ENCODE results near the gene ATP6V0B. TPM values are rescaled to one million over a fixed set of nuclear protein-coding genes. Genes with fewer than 3 reads are reported as not detected.

ATP6V0B gene
- total and polyA plus RNA-seq, 10 of the 15 experiments (the other 5 are each of a cell fraction or from before 2014, with no cell fraction given), result 65.3 to 250 (median 144) TPM

- no peak for TF ChIP-seq FOXM1 (IDR thresholded peaks at IDR 0.05; ENCODE audit: low read depth, low read length)
- TF ChIP-seq SMARCA5 (IDR thresholded peaks at IDR 0.05), result no peak
- no peak for TF ChIP-seq ETV6 (conservative IDR thresholded peaks at IDR 0.05 in 1 of 2, IDR thresholded peaks at IDR 0.05 in 1 of 2; ENCODE audit: borderline replicate concordance in 1 of 2, low read depth in 1 of 2)
- no peak for TF ChIP-seq TBL1XR1 (IDR thresholded peaks at IDR 0.05; ENCODE audit: low read depth, low read length)
- TF ChIP-seq ZNF622 (IDR thresholded peaks at IDR 0.05), result no peak
- no peak for TF ChIP-seq RAD51 (IDR thresholded peaks at IDR 0.05)
Observed at GRCh38 chr1:43981636-43982035, 6.9 kb downstream of the ATP6V0B start (continued).

GRCh38 chr1:43982241-43982640 lies 7.5 kb downstream of the ATP6V0B start:
- H3K4me1 ChIP-seq (ENCODE audit: control insufficient read depth, insufficient read depth, low read length), result peaks cover 20% of the 10 kb centered on the region
- no peak overlapping the region for H3K4me3 ChIP-seq
- POLR2A ChIA-PET, result no interaction called here
- FAIRE-seq (no peak), ATAC-seq (no peak), DNase-seq (ENCODE audit: low read depth, low spot score) (no peak)
- H3K36me3 ChIP-seq (ENCODE audit: control insufficient read depth in 2 of 2, insufficient read depth in 2 of 2, low read length in 1 of 2), result peaks cover 0 to 4% of the 10 kb centered on the region in 2 experiments; a peak in 3 of 4 replicates
- H3K4me2 ChIP-seq (ENCODE audit: control insufficient read depth, insufficient read depth), result no peak overlapping the region
- TF ChIP-seq CREB1 (IDR thresholded peaks at IDR 0.05; ENCODE audit: low read depth) (no peak), RAD51 (IDR thresholded peaks at IDR 0.05) (no peak), RCOR1 (conservative IDR thresholded peaks at IDR 0.05; ENCODE audit: low read depth, low read length) (no peak), SREBF1 (IDR thresholded peaks at IDR 0.05; ENCODE audit: low read length) (no peak), HDAC2 (IDR thresholded peaks at IDR 0.05) (no peak), ZSCAN29 (IDR thresholded peaks at IDR 0.05) (no peak), LARP7 (IDR thresholded peaks at IDR 0.05) (no peak), ZBTB40 (IDR thresholded peaks at IDR 0.05; ENCODE audit: borderline replicate concordance) (no peak), KAT2A (conservative IDR thresholded peaks at IDR 0.05; ENCODE audit: control insufficient read depth, low read depth, low read length) (no peak)
- no peak overlapping the region for H3K27ac ChIP-seq (ENCODE audit: control insufficient read depth, insufficient read depth)
- no peak overlapping the region for H2AFZ ChIP-seq (ENCODE audit: control insufficient read depth, low read depth, low read length)
- RAD21 ChIA-PET (ENCODE audit: unreplicated experiment), result no interaction called here
- H3K27me3 ChIP-seq (replicated peaks in 1 of 2; ENCODE audit: control insufficient read depth in 2 of 2, insufficient read depth in 2 of 2, low read length in 1 of 2), result no peaks in the 10 kb centered on the region
- CTCF ChIA-PET, result no interaction called here
- in situ Hi-C loops (cut with MboI) (no loop called here), intact Hi-C loops (cut with micrococcal nuclease; ENCODE audit: unreplicated experiment) (no loop called here)
- H4K20me1 ChIP-seq (ENCODE audit: control insufficient read depth, insufficient read depth), result no peaks in the 10 kb centered on the region
- peaks cover 23% of the 10 kb centered on the region for H3K79me2 ChIP-seq (ENCODE audit: control insufficient read depth, insufficient read depth, low read length)
- H3K9me3 ChIP-seq (replicated peaks; ENCODE audit: control insufficient read depth, insufficient read depth, low read length), result no peaks in the 10 kb centered on the region
- 94% methylated on average over 8 of the region's 8 CpGs for WGBS (ENCODE audit: insufficient coverage, insufficient replicate concordance, low lambda C conversion rate, missing lambda C conversion rate)
- SMC1A ChIA-PET (ENCODE audit: uncharacterized antibody, unreplicated experiment), result no interaction called here
- H3K9ac ChIP-seq (ENCODE audit: control insufficient read depth, insufficient read depth, low read length), result no peak overlapping the region
- no TSS peak for BruUV-seq (replicated peaks)

Data from GM12878 (cell line).